NB4 (cell line): ENCODE data around the gene NFATC4.

ENCODE experiments used
- CTCF ChIP-seq: IDR thresholded peaks from one replicate; pipeline ENCODE4 v1.5.1; 2012; ENCODE audit warnings: low read depth, low read length
- MAX ChIP-seq: IDR thresholded peaks from 2 replicates; pipeline ENCODE4 v1.6.1; 2011; ENCODE audit warnings: low read depth, low read length

GRCh38 chr14:24332268-24332993, 35.6 kb upstream of the NFATC4 start:
- peak; percentile 74 for TF ChIP-seq CTCF
- TF ChIP-seq MAX, result peak; percentile 73
